ENCODE results near the gene DEFB121.
"Not testable (repeated sequence)": the region's sequence is repeated elsewhere in the genome, so short reads cannot be mapped to it uniquely, and the experiment has no call there.

DEFB121 gene

GRCh38 chr20:31406115-31406514 is at the start of gene DEFB121:
DEFB121 (minus strand) TSS chr20:31406215; CDS start chr20:31406152, 63 bp downstream.
- ATAC-seq (no peak), DNase-seq (no peak)

- DNase-seq (no peak), ATAC-seq (no peak)
Measured at GRCh38 chr20:31454361-31454760, 48.3 kb upstream of the DEFB121 start.

- no peak for ATAC-seq
- no peak for DNase-seq
Measured at GRCh38 chr20:31452575-31452974, 46.6 kb upstream of the DEFB121 start.

GRCh38 chr20:31449511-31450414 is 43.7 kb upstream of the DEFB121 start:
- ATAC-seq (no peak), DNase-seq (no peak)

- DNase-seq, result no peak
- ATAC-seq, result no peak
Measured at GRCh38 chr20:31446084-31446819, 40.2 kb upstream of the DEFB121 start.

GRCh38 chr20:31440012-31440659 is 34.1 kb upstream of the DEFB121 start, which contains the start of gene DEFB123:
DEFB123 (plus strand) TSS chr20:31440632; CDS start chr20:31440699, 67 bp downstream.
- peak; percentile 16 for DNase-seq
- no peak for ATAC-seq

GRCh38 chr20:31430568-31431115 is 24.6 kb upstream of the DEFB121 start:
- no peak for ATAC-seq
- DNase-seq, result no peak

- not testable (repeated sequence) for ATAC-seq, DNase-seq
Measured at GRCh38 chr20:31427576-31427975, 21.6 kb upstream of the DEFB121 start.

GRCh38 chr20:31426891-31427551 is 21.0 kb upstream of the DEFB121 start:
- DNase-seq, ATAC-seq: not testable (repeated sequence)

- no peak for DNase-seq
- no peak for ATAC-seq
Measured at GRCh38 chr20:31425797-31426196, 19.8 kb upstream of the DEFB121 start.

- DNase-seq (no peak), ATAC-seq (no peak)
Measured at GRCh38 chr20:31418307-31418706, 12.3 kb upstream of the DEFB121 start.

GRCh38 chr20:31415653-31416052 is 9.6 kb upstream of the DEFB121 start:
- ATAC-seq, result no peak

GRCh38 chr20:31414381-31414780 is 8.4 kb upstream of the DEFB121 start:
- no peak for ATAC-seq
- DNase-seq, result no peak

More at GRCh38 chr20:31415653-31416052, 9.6 kb upstream of the DEFB121 start:
- DNase-seq, result no peak

GRCh38 chr20:31410011-31410410 is 4.0 kb upstream of the DEFB121 start:
- ATAC-seq (no peak), DNase-seq (no peak)

- DNase-seq (no peak), ATAC-seq (no peak)
Measured at GRCh38 chr20:31403886-31404285, 2.1 kb downstream of the DEFB121 start.

GRCh38 chr20:31394900-31395299 is 11.1 kb downstream of the DEFB121 start:
- DNase-seq (no peak), ATAC-seq (no peak)

- no peak for DNase-seq
- no peak for ATAC-seq
Measured at GRCh38 chr20:31392836-31393235, 13.2 kb downstream of the DEFB121 start.

- DNase-seq (no peak), ATAC-seq (no peak)
Measured at GRCh38 chr20:31390490-31390889, 15.5 kb downstream of the DEFB121 start, which contains the start of gene DEFB119. DEFB119 (minus strand) TSS chr20:31390590; CDS start chr20:31390483, 107 bp downstream.

- ATAC-seq, result no peak
- no peak for DNase-seq
Measured at GRCh38 chr20:31374346-31374745, 31.7 kb downstream of the DEFB121 start.

GRCh38 chr20:31368301-31368700 is 37.7 kb downstream of the DEFB121 start, which contains the start of gene DEFB118:
DEFB118 (plus strand) TSS chr20:31368601; CDS start chr20:31368651, 50 bp downstream.
- DNase-seq (no peak), ATAC-seq (no peak)

- DNase-seq, ATAC-seq: not testable (repeated sequence)
Measured at GRCh38 chr20:31364272-31364671, 41.7 kb downstream of the DEFB121 start.

All from stimulated activated naive CD8-positive, alpha-beta T cell treated with anti-CD3 and anti-CD28 coated beads, Interleukin-15, Interleukin-2, amounts not matched to agents 100 U/mL and 50 U/mL, for 24 hours (primary cell).